NAMALWA (cell line): ENCODE measurements around the gene SLC35A5.

Experiments
- DNase-seq: peaks from one replicate; pipeline ENCODE4 v3.0.0-alpha.2; 2015; ENCODE audit warnings: low spot score

The SLC35A5 gene

DNA sequence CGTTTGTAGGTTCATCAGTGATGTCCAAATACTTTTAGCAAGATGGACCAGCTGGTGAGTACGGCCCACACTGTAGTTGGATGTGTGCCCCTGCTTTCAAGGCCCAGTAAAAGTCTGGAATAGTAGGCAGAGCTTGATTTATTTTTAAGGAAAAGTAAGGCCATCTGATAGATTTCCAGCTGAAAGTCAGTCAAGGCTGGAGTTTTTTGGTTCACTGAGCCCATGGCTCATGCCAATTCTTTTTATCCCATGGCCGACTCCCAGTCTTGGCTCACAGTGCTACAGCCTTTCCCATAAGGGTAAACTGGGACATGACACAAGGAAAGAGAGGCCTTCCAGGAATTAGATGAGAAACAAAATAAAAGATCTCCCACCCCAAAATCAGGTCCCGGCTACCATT is 65.6 kb downstream of the SLC35A5 start:
- DNase-seq, result no peak

- DNase-seq, result no peak
Measured at GRCh38 chr3:112627919-112628466, 66.1 kb downstream of the SLC35A5 start.

- DNase-seq, result no peak
Measured at GRCh38 chr3:112629425-112629824, 67.6 kb downstream of the SLC35A5 start.

DNA sequence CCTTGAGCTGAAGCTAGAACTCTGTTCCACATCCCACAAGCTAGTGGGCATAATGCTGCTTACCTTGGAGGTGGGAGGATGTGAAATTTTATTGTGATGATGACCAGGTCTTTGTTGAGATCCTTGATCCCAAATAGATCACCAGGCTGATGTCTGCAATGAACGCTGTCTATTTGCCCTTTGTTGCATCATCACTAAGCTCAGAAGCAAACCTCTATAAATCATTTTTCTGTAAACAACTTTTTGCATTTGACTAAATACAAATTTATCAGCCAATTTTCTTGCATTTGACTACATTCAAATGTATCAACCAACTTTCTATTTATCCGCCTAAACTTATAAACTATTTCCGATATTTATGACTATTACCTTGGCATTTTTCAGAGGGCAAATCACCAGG is 69.4 kb downstream of the SLC35A5 start:
- DNase-seq, result no peak

- DNase-seq, result no peak
Measured at GRCh38 chr3:112632596-112632995, 70.8 kb downstream of the SLC35A5 start.

DNA sequence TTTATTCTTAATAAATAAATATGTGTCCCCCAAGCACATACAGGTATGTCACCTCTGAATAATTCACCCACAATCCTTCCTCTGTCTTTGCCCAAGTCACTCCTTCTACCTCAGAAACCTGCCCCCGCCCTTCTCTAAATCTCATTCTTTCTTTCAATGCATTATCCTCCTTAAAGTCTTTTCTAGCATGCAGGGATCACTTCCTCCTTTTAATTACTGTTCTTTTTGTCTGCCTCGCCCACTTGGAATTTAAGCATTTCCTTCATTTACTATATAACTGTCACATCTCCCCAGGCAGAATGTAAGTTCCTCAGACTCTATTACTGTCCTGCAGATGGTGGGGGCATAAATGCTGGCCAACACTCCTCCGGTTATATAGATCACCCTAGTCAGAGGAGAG is 71.3 kb downstream of the SLC35A5 start:
- no peak for DNase-seq

- no peak for DNase-seq
Measured at GRCh38 chr3:112633757-112634156, 71.9 kb downstream of the SLC35A5 start.

- DNase-seq, result no peak
Measured at GRCh38 chr3:112634786-112635541, 73.1 kb downstream of the SLC35A5 start.
